CD4-positive, alpha-beta T cell treated with Interferon gamma for 1 hour (primary cell): ENCODE data around the gene ILDR2.

Source experiments
- DNase-seq: peaks from one replicate; pipeline ENCODE4 v3.0.0-alpha.2; 2020

The ILDR2 gene

DNA sequence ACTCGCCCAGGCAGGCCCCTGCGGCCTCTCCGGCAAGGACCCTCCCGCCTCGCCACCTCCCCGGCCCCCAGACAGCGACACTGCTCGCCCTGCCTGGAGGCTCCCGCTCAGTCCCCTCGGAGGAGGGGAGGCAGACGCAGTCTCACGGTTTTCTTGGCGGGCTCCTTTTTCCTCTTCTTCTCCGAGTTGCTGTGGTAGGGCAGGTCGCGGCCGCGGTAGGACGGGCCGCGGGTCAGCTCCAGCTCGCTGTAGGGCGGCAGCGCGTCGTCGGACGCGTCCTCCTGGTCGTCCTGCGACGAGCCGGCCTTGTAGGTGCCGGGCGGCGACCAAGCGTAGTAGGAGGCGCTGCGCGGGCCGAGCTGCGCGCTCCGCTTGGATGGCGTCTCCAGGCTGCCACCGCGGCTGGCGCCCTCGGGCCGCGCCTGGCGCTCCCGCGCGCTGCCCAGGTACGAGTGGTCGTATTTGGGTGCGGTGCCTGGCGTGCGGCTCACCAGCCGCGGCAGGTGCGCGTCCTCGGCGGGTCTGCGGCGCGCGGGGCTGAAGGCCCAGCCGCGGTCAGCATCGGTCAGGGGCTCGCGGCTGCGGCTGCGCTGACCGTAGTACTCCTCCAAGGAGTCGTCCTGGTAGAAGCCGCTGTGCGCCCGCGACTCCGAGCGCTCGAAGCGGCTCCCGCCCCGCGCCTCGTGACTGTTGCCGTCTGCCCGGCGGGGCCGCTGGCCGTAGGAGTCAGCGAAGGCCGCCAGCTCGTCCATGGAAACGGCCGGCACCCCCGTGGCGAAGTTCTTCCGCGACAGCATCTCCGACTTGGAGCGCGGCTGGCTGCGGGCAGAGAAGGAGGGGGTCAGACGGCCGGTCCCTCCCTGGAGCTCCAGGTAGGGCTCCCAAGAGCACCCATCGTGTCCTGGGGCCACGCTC lies 54.5 kb downstream of the ILDR2 start:
- no peak for DNase-seq

DNA sequence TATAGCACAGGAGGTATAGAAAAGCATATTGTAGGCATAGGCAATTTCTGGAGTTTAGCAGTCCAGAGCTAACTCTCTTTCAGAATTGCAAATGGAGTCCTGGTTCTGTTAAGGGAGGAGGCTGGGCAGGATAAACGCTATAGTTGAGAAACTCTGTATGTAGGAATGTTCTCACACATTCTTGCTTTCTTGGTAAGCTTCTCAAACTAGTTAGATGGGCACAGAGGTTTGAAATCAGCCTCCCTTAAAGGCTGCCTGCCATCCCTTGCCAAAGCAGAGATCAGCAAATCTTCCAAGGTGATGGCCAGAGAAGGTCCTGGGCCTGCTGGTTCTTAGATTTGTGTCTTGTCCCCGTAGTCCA lies 56.4 kb downstream of the ILDR2 start:
- DNase-seq = no peak

DNA sequence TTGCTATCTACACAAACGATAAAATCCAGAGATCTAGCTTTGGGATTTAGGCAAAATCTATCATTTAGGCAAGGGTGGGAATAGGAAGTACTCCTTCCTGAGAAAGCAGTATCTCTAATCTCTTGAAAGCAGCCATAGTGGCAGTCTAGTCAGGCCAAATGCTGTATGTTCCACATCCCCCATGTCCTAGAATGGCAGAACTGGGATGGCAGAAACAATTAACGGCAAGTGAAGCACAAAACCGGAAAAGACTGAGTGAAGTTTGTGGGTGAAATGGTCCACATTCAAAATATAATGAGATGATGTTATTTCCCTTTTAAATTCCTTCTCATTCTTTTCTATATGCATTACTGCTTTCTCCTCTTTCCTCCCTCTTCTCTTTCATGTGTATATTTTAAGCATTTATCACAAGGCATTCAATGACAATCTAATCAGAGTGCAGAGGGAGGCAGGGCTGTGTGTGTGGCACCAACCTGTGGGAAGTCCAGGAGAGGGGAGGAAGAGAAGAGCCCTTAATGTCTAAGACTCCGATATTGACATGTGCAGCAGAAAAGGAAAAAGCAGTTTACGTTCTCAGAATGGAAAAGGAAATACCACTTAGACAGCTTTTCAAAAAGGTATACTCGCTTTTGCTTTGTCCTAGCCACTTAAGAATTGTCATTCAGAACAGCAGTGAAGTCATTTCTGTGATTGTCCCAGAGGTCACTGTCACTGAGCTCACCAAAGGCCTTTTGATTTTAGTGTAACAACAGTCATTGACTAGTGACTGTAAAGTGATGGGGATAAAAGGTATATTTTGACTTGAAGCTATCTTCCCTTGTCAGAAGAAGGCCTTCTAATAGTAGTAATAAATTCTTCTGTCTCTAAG lies 57.0 kb downstream of the ILDR2 start:
- DNase-seq = no peak

DNA sequence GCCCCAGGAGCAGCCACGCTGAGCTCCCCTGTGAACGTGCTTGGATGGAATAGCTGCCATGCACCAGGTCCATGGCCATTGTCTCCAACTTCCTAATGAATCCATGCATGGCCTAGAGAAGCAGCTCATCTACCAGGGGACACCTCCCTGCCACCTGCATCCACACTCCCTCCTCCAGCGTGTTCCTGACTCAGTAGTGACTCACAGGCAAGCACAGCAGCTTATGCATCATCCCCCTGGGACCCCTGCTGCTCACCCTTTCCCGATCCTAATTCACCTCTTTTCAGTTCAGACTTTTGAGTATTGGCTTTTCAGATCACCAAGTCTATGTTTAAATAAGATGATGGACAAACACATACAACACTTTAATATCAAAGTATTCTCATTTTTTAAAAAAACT lies 59.4 kb downstream of the ILDR2 start:
- no peak for DNase-seq

DNA sequence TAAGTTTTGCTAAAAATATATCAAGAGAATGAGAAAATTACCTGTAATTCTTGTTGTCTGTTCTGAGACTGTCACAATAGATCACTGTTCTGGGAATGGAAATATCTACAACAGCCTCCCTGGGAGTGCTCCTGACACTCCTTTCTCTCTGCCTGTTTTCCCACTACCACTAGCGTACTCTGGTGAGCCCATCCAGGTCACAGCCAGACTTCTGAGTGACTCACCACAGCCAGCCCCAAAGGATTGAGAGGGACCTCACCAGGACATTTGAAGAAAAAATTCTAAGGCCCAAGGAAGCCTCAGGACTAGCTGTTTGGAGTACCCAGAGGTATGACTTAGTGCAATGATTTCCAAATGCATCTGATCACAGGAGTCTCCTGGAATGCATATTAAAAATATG lies 60.3 kb downstream of the ILDR2 start:
- DNase-seq = no peak

DNA sequence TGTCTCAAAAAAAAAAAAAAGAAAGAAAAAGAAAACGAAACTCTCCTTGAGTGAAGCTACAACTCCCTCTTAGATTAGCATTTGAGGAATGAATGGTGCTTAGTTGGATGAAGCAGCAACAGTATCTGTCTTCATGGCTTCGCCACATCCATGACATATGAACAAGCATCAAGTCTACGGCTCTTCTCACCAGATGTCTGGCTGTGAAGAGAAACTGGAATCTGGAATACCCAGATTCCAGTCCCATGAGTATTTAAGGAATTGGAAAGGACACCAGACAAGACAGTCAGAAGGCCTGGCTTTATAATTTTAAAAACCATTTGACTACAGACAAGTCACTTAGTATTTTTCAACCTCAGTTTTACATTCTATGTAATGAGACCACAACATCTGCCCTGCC lies 61.2 kb downstream of the ILDR2 start:
- DNase-seq = no peak

DNA sequence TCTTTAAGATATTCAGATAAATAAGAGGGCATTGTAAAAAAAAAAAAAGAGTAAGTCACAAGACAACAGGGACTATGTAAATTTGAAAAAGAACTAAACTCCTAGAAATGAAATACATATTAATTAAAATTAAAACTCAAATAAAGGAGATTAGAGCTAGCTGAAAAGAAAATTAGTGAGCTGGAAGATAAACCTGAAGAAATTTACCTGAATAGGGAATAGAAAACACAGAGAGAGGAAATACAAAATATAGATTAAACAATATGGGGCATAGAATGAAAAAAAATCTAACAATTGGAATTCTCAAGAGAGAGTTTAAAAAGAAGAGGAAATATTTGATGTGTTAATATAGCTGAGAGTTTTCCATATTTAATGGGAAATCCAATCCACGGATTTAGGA lies 63.7 kb downstream of the ILDR2 start:
- DNase-seq = no peak

DNA sequence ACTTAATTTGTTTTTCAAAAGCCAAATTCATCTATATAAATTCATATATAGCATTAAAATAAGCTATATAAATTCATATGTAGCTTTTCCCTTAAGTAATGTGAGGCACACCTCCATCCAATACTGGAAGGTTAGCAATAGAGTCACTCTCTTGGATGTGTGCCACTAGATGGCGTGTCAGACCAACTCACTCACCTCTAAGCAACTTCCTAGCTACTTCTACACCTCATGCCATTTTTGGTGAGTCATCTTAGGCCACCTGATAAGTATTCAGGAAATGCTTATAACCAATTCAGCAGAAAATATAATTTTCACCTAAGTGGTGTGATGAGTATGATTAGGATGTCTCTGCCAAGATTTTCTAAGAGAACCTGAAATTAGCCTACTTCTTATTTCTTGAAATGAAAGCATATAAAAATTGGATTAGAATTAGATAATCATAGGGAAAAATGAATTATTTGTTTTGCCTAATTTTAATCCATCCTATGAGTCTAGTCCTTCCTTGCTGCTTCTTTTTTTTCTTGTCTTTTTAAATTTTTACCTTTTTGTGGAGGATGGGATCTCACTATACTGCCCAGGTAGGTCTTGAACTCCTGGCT lies 64.8 kb downstream of the ILDR2 start:
- peak; percentile 73 for DNase-seq

DNA sequence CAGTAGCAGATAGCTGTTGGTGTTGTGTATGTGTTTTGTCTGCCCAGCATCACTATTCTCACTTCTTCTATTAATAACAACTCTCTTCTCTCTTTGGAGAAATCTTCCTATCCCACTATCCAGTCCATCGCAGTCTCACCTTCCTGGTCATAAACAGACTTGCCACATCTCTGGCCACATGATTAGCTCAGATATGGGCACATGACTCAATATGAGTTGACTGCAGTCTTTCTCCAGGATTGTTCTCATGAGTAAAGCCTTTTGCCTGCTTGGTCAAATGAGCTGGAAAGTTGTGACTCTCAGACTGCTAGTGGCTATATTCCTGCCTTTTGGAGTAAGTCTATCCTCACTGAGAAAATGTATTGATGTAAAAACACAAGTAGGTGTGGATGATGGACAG lies 66.4 kb downstream of the ILDR2 start:
- no peak for DNase-seq

DNA sequence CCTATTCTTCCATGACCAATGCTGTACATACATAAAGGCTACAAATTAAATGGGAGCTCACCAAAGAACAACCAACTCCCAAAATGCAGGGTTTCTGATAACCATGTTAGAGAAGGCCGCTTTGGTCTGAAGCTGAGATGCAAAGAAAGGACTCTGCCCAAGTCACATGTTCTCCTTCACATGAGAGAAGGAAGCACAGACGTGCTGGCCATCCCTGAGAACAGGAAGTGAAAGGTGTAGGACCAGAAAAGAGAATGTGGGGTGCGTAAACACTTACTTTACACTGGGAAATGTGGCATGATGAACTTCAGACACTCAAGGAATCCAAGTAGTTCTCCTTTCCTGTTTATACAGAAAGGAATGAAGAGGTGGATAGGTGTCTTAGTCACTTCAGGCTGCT lies 67.6 kb downstream of the ILDR2 start:
- no peak for DNase-seq

DNA sequence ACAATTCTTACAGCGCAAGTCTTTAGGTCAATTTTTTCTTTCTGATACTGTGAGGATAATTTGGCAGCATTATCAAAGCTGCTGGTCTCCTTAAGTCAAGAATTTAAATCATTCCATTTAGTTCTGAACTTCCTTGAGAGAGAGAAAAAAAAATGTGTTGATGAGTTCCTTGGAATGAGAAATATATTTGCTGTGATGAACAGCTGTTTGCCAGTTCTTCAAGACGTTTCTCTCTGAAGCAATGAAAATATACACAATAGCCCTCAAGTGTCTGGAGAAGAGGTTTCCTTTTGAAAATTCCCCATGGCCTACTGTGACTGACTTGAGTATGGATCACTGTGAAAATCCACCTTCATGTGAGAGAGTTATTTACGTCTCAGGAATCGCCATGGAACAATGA lies 68.3 kb downstream of the ILDR2 start:
- DNase-seq = no peak

DNA sequence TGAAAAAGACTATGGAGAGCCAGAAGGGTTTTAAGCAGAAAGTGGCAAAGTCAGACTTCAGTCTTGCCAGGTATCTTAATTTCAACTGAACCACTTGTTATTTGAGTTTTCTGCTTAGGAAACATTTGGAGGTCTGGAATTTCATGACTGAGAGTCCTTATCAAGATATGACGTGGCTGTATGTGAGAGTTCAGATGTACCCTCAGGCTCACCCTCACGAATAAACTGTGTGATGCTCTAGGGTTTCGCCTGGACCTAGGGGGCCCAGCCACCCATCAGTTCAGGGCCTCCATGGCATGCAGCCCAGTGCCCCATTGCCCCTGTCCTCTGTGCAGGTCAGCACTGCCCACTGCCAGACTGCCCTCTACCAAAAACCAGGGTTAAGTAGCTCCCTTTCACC lies 68.7 kb downstream of the ILDR2 start:
- DNase-seq = no peak

DNA sequence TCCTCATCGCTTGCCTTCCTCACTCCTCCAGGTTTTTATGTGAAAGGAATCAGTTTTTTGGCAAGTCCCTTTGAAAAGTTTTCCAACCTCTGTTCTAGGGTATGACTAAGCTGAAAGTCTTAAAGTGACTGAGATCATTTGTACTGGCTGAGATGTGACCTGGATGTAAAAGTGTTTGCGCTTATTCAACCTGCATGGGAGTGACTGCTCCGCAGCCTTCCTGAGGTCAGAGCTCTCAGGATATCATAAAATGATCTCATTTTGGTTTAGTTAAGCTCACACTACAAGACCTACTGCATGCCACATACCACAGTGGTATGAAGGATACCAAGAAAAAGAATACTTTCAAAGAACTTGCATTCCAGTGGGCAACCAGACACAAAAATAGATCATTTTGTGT lies 69.4 kb downstream of the ILDR2 start:
- no peak for DNase-seq

DNA sequence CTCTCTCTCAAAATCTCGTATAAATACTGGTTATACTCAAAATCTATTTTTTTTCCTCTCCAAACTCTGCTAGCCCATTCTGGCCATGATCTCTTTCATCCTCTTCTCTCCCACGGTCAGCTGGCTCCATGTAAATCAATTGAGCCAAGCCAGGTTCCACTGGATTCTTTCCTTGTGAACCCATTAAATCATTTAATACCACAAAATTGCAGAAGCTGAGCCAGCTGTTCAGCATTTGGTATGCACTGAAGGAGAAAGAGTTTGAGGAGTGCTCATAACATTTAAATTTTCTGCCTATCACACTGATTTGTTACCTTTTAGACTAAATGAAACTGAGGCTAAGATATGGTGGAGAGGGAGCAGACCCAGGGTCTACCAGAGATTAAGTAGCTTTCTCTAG lies 70.2 kb downstream of the ILDR2 start:
- no peak for DNase-seq

DNA sequence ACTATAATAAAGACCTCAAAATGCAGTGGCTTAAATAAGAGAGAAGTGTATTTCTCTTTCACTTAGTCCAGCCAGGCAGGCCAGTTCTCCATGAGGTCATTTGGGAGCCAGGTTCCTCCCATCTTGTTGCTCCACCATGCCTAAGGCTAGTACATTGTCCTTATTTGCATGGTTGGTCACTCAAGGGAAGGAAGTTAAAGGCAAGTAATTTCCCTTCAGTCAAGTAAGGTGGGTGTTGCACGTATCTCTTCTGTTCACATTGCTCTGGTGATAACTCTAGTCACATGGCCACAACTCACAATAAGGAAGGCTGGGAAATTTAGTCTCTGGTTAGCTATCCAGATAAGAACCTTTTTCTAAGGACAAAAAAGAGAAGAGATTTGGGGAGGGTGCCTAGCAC lies 72.1 kb downstream of the ILDR2 start:
- DNase-seq = no peak

DNA sequence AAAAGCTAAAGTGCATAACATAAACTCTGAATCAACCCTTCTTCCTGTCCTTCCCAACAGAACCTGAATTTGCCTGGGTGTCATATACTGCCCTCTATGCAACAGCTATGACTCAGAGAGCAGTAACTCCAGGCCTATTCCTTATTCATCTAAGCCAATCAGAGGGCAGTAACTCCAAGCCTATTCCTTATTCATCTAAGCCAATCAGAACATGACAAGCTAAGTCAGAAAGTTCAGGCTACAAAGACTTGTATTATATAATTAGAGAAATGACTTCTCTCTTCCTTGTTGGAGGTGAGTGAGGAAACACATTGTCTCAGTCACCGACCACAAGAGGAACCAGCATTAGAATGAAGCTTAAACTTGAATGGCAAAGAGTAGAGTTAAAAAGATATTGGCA lies 73.1 kb downstream of the ILDR2 start:
- peak; percentile 14 for DNase-seq

DNA sequence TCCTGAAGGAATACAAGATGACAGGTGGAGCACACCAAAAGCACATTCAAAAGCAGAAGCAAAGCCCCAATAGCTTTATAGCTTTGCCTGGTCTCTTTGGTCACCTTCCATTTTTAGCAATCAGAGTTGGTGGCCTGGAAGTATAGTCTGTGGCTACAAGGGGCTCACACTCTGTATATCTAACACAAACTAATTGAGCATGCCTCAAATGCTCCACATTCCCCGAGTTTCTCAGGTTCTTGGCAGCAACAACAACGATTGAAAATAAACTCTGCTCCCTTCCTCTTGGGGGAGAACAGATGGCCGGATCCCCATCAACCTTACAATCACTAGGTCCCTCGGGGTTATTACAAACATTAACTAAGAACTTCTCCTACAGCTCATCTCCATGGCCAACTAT lies 74.4 kb downstream of the ILDR2 start:
- no peak for DNase-seq

DNA sequence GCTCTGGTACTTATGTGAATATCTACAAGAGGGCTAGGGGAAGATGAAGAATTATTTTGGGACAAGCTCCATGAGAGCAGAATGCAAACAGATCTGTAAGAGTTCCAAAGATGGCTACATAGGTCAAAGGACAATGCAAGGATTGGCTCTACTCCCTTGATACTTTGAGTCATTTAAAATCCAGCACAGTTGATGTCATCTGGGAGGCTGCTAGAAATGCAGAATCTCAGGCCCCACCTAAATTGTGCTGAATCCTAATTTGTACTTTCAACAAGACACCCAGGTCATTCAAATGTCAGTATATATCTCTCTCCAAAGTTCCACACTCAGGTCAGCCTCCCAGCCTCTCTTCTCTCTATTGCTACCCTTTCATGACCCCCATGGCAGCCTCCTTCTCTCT lies 75.6 kb downstream of the ILDR2 start:
- DNase-seq = no peak

DNA sequence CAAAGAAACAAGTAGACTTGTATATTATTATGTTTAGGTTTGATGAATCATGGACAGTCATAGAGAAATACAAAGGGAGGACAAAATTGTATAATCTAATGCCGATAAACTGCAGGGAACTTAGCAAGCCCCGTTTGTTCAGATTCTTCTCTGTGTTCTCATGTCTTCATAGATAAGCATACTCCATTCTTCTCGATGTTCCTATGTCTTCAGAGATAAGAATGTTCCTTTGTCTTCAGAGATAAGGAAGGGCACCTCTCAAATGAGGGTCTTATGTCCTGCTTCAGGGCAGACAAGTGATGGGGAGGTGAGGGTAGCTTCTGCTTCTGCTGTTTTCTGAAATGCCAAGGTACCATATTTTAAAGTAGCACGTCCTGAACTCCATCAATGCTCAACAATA lies 79.6 kb downstream of the ILDR2 start:
- no peak for DNase-seq

DNA sequence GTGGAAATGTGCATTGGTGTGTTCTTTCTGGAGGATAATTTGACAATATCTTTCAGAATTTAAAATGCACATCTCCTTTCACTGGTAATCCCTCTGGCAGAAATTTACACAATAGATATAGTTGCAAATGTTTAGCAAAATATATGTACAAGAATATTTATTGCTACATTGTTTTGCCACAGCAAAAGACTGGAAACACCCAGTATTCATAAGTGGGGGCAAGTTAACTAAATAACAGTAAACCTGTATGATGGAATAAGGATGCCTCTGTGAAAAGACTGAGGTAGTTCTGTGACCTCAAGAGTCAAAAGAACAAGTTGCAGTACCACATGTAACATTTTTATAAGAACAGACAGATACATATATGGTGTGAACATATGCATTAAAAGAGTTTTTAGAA lies 85.6 kb downstream of the ILDR2 start:
- DNase-seq = no peak

DNA sequence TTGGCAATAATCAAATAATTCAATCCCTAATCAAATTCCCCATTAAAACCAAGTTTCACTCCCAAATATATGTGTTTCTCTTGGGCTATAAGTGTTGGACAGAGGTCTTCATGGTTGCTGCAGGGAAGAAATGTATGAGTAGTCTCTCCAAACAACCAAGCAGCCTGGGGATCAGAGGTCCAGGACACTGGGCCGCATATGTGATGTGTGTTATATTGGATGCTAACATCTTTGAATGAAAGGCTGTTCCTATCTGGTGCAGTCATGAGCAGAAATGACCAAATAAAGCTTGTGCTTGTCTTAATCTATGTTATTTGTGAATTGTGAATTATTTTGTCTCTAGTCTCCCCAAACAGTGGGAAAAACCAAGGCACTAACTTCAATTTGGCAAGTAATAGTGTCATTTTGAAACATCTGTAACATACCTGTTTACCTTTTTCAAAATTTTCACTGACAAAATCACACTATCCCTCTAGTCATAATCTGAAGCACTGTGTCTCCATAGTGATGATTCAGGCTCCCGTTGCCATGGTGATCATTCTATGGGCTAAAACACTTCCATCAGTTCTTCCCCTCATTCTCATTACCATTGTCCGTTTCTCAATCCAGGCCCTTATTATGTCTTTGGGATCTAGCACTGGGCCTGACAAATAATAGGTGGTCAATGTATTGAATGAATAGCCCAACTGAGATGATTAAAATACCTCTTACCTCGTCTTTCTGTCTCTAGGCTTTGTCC lies 86.8 kb downstream of the ILDR2 start:
- no peak for DNase-seq

DNA sequence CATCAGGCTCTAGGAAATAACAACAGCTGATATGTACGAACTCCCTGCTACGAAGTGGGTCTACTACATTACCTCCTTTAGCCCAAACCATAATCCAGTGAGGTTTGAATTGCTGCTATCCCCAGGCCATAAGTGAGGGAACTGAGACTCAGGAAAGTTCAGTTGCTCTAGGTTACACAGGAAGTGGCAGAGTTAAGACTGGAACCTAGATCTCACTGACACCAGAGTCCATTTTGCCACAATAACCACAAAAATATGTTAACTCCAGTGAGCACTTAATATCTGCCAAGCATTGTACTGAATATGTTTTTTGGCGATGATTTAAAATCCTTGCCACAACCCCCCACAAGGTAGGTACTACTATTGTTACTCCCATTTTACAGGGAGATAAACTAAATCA lies 90.4 kb downstream of the ILDR2 start:
- no peak for DNase-seq

DNA sequence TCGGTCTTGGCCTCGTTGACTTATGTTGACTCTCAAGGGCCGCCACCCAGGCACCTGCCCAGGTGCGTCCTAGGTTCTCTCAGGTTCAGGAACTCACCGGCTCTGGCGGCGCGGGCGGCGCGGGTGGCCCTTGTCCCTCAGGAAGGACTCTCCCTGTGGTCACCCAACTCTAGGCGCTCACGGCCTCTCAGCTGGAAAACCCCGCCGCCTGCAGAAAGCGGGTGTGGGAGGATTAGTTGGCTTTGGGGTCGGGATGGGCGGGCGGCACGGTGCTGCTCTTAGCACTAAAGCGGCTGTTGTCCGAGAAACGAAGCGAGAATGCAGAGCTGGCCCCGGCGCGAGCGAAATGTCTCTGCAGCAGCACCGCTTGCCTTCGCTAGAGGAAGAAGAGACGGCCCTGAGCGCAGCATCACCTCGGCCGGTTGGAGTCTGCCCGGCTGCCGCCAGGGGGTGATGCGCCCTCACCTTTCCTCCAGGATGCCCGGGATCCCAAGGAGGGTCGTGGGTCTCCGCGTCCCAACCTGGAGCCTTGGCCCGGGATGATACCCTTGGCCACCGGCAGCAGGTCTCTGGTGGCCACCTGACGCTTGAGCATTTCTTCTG lies 91.2 kb downstream of the ILDR2 start:
- no peak for DNase-seq
